Measurements from ENCODE around the gene CDH4.

CDH4 gene

DNA sequence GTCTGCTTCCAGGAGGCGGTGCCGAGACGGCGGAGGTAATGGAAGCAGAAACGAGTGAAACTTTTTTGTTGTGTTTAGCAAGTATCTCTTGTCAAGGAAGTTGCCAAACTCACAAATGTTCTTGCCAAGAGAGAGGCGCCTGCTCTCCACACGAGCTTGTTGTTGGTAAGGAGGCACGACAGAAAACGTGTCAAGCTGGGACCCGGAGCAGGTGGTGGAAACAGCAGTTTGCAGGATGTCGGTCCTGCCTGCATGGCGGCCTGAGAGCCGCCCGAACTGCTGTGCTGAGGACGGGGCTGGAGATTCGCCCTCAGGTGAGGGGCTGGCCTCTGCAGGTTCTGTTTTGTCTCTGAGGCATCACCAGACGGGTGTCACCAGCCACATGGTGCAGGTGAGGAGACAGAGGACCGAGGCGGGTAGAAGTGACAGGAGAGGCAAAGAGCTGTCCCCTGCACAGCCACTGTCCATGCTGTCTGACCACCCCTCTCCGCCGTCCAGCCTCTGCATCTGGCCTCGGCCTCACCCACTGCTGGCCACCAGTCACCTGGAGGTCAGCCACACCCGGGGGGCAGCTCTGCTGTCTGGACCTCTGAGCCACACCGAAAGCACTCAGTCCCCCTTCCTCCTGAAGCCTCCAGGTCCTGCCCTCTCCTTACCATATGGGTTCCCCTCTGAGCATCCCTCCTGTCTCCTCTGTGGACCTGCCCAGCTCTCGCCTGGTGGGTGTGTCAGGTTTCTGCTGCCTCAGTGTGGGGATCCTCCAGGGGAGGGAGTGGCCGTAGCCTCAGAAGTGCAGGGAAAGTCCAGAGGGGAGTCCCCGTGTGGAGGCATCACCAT is 552.1 kb downstream of the CDH4 start:
- no peak for DNase-seq

- DNase-seq: no peak
Measured at GRCh38 chr20:61804752-61805295, 552.8 kb downstream of the CDH4 start.

DNA sequence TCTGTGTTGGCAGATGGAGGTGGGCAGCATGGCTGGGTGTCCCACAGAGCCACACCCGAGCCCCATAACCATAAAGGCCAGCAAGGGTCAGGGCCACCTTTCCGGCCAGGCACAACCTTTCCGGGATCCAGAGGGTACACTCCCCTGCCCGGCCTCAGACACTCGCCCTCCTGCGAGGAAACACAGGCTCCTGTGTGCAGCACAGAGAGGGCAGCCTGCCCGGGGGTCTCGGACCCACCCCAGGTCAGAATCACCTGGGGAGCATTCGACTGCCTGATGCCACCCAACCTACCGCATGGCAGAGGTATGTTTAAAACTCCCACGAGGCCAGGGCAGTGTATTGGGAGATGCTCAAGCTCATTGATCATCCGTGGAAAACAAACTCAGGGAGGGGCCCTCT is 553.3 kb downstream of the CDH4 start:
- DNase-seq: no peak

DNA sequence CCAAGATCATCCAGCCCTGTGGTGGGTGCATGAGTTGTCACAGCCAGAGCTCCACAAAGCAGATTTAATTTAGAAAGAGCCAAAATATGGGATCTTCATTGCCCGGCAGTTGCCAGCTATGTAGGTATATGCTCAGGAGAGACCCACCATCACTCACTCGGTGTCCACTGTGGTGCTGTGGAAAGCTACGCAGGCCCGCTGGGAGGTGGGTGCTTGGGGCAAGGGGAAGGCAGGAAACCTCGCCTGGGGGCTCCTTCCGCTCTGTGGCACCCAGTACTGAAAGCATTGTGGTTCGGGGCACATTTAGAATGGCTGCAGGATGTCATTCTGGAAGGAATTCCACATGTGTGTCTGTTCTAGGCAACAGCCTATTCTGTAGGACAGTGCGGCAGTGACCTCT is 553.7 kb downstream of the CDH4 start:
- DNase-seq: no peak

- DNase-seq: no peak
Measured at GRCh38 chr20:61806314-61806713, 554.3 kb downstream of the CDH4 start.

DNA sequence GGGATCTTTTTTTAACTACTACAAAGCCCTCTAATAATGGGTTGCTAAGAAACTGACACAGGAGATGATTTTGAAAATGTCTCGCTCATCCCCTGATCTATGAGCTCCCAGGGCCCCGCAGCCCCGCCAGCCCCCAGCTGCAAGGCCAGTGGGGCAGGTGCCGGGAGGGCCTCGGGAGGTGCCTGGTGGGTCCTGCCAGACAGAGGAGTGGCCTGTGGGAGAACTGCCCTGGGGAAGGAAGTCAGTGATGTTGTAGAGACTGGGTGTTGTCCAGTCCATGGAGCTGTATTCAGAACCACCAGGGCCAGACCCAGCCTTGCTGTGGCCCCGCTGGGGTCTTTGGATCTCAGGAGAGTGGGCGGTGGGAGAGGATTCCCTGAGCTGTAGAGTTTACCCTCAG is 554.9 kb downstream of the CDH4 start:
- no peak for DNase-seq

- no peak for DNase-seq
Measured at GRCh38 chr20:61807471-61808160, 555.6 kb downstream of the CDH4 start.

DNA sequence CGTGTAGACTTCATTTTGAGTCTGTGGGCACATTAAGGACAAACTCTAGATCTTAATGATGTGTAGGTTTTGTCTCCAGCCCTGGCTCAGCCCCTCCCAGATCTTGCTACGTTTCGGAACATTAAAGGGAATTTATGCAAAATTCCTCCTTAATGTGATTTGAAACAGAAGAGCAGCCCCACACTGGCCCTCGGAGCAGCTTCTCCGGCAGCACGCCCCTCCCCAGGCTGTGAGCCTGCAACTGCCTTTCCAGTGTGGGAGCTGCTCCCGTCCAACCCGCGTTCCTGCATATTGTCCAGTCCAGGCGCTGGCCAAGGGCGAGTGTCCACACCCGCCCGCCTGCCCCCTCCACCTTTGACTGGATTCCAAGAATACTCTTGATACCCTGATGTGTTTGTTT is 556.4 kb downstream of the CDH4 start:
- no peak for DNase-seq

- DNase-seq: no peak
Measured at GRCh38 chr20:61809006-61809770, 557.1 kb downstream of the CDH4 start.

DNA sequence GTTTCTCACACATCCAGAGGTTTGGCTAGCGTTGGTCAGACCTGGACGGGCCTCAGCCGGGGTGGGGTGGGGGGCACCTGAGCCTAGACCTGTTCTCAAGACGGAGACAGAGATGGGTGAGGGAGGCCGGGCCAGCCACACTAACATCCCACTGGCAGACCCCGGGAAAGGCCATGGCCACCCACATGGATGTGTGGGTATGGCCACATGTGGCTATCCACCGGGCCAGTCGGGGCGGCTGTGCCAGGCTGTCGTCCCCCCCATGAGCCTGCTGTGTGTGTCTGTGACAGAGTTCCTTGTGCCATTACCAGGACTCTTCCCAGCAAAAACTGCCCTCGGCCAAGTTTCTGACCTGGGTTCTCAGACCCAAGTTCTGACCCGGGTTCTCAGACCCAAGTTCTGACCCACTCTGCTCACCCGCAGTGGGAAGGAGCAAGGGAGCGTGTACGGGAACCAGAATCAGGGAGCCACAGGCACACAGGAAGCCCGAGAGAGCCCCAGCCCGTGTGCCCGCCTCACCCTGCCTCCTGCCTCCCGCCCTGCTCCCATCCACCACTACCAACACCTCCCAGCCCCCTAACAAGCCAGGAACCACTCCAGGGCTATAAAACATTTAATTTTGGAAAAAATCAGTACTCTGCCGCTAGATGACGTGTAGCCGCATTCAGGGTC is 558.1 kb downstream of the CDH4 start:
- no peak for DNase-seq

DNA sequence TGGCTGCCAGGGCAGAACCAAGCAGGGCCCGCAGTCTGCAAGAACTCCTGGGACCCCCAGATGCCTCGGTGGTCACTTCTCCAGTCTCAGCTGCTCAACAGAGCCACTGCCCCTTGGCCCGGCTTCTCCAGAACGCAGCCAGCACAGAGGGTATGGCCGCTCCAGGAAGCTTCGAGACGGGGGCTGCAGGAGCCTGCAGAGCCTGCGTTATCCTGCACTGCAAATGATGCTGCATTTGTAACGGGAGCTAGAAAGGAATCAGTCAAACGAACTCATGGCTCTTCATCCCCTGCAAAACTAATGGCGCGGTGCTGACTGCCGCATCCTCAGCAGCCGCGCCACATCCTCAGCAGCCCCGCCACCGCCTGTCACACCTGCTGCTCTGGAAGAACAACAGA is 558.7 kb downstream of the CDH4 start:
- DNase-seq: no peak

DNA sequence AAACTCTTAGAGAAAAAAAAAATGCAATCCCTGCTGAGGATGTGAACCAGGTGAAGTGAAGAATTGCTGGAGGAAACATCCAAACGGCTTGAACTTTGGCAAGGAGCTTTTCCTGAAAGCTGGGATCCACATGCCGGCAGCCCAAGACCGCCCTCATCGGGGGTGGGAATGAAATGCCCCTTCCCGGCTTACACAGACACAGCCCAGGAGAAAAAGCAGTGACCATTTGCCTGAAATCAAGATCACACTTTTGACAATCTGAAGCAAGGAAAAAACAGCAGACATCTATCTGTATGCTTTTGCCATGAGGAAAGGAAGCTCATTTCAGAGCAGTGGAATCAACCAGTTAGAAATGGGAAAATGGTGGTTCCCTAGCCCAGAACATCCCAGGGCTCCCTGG is 559.1 kb downstream of the CDH4 start:
- DNase-seq: no peak

DNA sequence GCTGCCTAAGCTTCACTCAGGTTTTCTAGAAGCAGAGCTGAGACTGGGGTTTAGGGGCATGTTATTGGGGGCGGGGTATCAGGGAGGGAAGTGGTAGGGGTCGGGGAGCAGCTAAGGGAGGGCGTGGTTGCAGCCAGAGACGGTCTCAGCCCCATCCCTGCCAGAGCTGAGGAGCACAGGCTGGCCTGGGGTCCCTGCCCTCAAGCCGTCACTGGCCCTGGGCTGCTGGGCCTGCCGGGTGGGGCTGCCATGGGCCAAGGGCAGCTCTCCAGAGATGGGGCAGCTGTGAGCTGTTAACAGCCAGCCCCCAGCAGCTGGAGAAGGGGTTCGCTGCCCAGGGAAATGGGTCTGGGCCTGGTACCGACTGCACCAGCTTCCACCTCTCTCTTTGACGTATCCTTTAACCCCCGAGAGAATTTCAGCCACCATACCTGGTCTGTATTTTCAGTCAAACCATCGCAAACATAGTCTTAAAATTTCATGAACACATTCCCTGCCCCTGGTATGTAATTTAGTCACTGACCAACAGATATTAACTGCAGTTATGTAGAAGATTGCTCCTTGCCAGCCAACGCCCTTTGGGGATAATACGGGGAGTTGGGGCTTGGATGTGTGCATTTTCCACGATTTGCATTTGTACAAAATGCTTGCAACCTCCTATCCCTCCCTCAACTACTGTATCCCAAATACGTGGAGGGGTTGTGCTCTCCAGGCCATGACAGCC is 560.2 kb downstream of the CDH4 start:
- no peak for DNase-seq

DNA sequence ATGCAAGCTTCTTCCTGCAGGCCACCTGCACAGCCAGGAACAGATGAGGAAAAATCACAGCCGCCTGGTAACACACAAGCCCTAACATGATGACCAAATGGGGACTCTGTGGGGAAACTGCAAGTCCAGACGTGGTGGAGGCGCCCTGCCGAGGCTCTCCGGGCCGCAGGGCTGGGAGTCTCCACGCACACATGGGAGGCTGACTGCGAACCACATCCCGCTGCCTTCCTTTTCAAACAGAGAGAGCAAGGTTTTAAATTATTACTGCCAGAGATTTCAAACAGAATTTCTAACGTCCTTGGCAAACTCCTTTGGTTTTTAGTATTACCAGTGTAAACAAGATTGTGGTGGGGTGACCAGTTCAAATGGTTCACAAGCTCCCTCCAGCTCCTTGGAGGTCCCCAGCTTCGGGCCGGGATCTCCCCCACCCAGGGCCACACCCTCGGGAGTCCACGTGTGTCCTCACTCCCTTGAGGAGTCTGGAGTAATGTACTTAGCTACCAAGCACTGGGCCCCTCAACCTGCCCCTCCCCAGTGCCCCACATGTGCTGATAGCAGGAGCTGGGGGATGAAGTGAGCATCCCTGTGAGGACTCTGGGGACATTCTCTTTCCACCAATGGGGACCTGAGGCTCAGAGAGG is 560.9 kb downstream of the CDH4 start:
- no peak for DNase-seq

DNA sequence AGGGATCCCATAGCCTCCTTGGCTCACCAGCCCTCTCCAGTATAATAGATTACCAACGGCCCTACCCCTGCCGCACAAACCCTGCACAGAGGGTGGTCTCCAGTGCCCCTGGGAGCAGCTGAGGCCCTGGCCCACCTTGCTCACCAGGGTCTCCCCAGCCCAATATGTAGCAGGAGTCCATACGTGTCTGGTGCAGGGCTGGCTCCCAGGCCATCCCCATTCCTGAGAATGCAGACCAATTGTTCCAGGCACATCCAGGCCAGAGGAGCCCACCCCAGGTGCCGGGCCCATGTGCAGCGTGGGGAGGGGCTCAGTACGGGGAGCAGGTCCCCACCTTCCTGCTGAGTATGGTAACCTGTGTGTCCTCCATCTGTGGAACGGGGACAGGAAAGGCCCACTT is 561.7 kb downstream of the CDH4 start:
- no peak for DNase-seq

GRCh38 chr20:61814244-61814643 is 562.2 kb downstream of the CDH4 start:
- DNase-seq: no peak

- no peak for DNase-seq
Measured at GRCh38 chr20:61814726-61815125, 562.7 kb downstream of the CDH4 start.

- no peak for DNase-seq
Measured at GRCh38 chr20:61815176-61815575, 563.1 kb downstream of the CDH4 start.

GRCh38 chr20:61815678-61816077 is 563.6 kb downstream of the CDH4 start:
- no peak for DNase-seq

- no peak for DNase-seq
Measured at GRCh38 chr20:61816606-61817460, 564.8 kb downstream of the CDH4 start.

DNA sequence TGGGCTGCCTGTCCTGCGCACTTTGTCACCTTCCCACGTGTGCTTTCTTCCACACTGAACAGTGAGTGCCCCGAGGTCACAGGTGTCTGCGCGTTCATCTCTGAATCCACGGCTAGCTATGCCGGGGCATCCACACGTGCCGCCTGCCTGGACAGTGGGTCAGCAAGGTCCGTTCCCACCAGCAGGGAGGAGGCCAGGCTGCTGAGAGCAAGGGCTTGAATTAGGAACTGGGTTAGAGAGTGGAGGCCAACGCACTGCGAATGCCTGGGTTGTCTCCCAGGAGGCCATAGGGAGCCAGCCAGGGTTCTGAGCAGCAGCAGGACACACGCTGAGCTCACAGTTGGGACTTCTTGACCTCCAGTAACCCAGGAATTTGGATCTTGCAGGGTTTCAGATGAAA is 565.5 kb downstream of the CDH4 start:
- no peak for DNase-seq
